ENCODE measurements around the gene SLC31A1. TPM values are rescaled to one million over a fixed set of nuclear protein-coding genes. Genes with fewer than 3 reads are reported as not detected.

The SLC31A1 gene
- total RNA-seq (1 to 10 TPM; 2.7 to 7.1 (median 4.2) TPM), total RNA-seq (2.0 to 44.7 (median 8.3) reads per million in 29 experiments)
- total RNA-seq (2013): 3.9 TPM

GRCh38 chr9:113221003-113221799 lies at the start of gene SLC31A1, which contains the start of gene FKBP15:
TSS of gene SLC31A1 (plus strand) at chr9:113221544. CDS start at chr9:113256149, 34,605 bp downstream.
TSS of gene FKBP15 (minus strand) at chr9:113221277. CDS start at chr9:113221243, 34 bp downstream.
- peak; percentile 98 to 100 (median 100) for ATAC-seq (replicated peaks in 1 of 4)
- 0% methylated on average over 65 of the region's 65 CpGs for WGBS (ENCODE audit: insufficient coverage)
- Histone ChIP-seq H3K4me3 (ENCODE audit: control insufficient read depth in 1 of 2, extremely low read depth in 1 of 2, low read length in 1 of 2) (peak within 1 kb of the TSS; percentile 95 to 99), H3K27me3 (replicated peaks in 1 of 2; ENCODE audit: control insufficient read depth in 2 of 2, extremely low read depth in 1 of 2, insufficient read depth in 2 of 2, low read length in 1 of 2) (no peaks in the 10 kb centered on the region), H3K9me3 (no peaks in the 10 kb centered on the region), H3K4me1 (ENCODE audit: control insufficient read depth in 1 of 2, extremely low read depth in 1 of 2, insufficient read depth in 2 of 2, low read length in 2 of 2) (peaks cover 21 to 23% of the 10 kb centered on the region in 2 experiments), H3K27ac (ENCODE audit: low read length) (peak within 1 kb of the TSS; percentile 82), H3K36me3 (ENCODE audit: control insufficient read depth in 2 of 2, extremely low read depth in 1 of 2, insufficient read depth in 1 of 2, low read length in 1 of 2) (peaks cover 0 to 3% of the 10 kb centered on the region in 2 donors)
- Mint-ChIP-seq H3K36me3 (peaks cover 6% of the 10 kb centered on the region), H3K9me3 (no peaks in the 10 kb centered on the region), H3K4me3 (peak within 1 kb of the TSS; percentile 88 to 98 (median 94)), H3K4me1 (peaks cover 50 to 51% (median 50%) of the 10 kb centered on the region in 3 donors), H3K27me3 (no peaks in the 10 kb centered on the region), H3K27ac (peak within 1 kb of the TSS; percentile 82 to 91)
- ChIA-PET POLR2A (interaction anchor here (0.5 to 1.3 kb wide), 10 partner anchors 9 to 1705 kb away, joined by 3 to 8 read pairs (median 4); partner anchors contain the start of genes C9orf43 (in 1 of the 2), CDC26 (in 1 of the 2), POLE3 (in 1 of the 2) and PRPF4 (in 1 of the 2)), CTCF (interaction anchor here (0.5 to 3.6 kb wide), 9 partner anchors 22 to 189 kb away, joined by 3 to 31 read pairs (median 3); partner anchors contain the start of genes ALAD (in 1 of the 2), C9orf43 (in 1 of the 2), CDC26 (in 1 of the 2) and POLE3 (in 1 of the 2))
- DNase-seq: peak; percentile 87 to 99 (median 94)

- H3K27me3 ChIP-seq (replicated peaks in 1 of 2; ENCODE audit: control insufficient read depth in 2 of 2, extremely low read depth in 1 of 2, insufficient read depth in 2 of 2, low read length in 1 of 2): no peaks in the 10 kb centered on the region
- no peaks in the 10 kb centered on the region for H3K4me1 ChIP-seq (ENCODE audit: control insufficient read depth in 1 of 2, extremely low read depth in 1 of 2, insufficient read depth in 2 of 2, low read length in 2 of 2)
- WGBS (ENCODE audit: insufficient coverage): 100% methylated on average over 2 of the region's 3 CpGs
- peaks cover 74% of the 10 kb centered on the region for H3K36me3 Mint-ChIP-seq
- no peak overlapping the region for H3K4me3 ChIP-seq (ENCODE audit: control insufficient read depth in 1 of 2, extremely low read depth in 1 of 2, low read length in 1 of 2)
- peaks cover 19 to 87% of the 10 kb centered on the region in 2 donors for H3K36me3 ChIP-seq (ENCODE audit: control insufficient read depth in 2 of 2, extremely low read depth in 1 of 2, insufficient read depth in 1 of 2, low read length in 1 of 2)
- H3K4me3 Mint-ChIP-seq: no peak overlapping the region
- H3K9me3 Mint-ChIP-seq: peaks cover 0 to 9% (median 7%) of the 10 kb centered on the region in 3 donors
- H3K9me3 ChIP-seq: no peaks in the 10 kb centered on the region
- no peak overlapping the region for H3K27ac Mint-ChIP-seq
- no peaks in the 10 kb centered on the region for H3K27me3 Mint-ChIP-seq
- no peak for DNase-seq
- H3K27ac ChIP-seq (ENCODE audit: low read length): no peak overlapping the region
- ChIA-PET POLR2A (no interaction called here), CTCF (interaction anchor here in 1 of 2 donors (0.5 to 1.5 kb wide), 2 partner anchors 11 to 1347 kb away, joined by 3 to 4 read pairs; no protein-coding TSS in a partner anchor)
- H3K4me1 Mint-ChIP-seq: no peaks in the 10 kb centered on the region
- no peak for ATAC-seq (replicated peaks in 1 of 4)
Measured at GRCh38 chr9:113173341-113173740, 48.0 kb upstream of the SLC31A1 start.

- Mint-ChIP-seq H3K4me1 (no peaks in the 10 kb centered on the region), H3K9me3 (peaks cover 0 to 9% (median 7%) of the 10 kb centered on the region in 3 donors), H3K36me3 (peaks cover 76% of the 10 kb centered on the region), H3K4me3 (no peak overlapping the region), H3K27ac (no peak overlapping the region), H3K27me3 (no peaks in the 10 kb centered on the region)
- Histone ChIP-seq H3K9me3 (no peaks in the 10 kb centered on the region), H3K27ac (ENCODE audit: low read length) (no peak overlapping the region), H3K27me3 (replicated peaks in 1 of 2; ENCODE audit: control insufficient read depth in 2 of 2, extremely low read depth in 1 of 2, insufficient read depth in 2 of 2, low read length in 1 of 2) (no peaks in the 10 kb centered on the region), H3K4me1 (ENCODE audit: control insufficient read depth in 1 of 2, extremely low read depth in 1 of 2, insufficient read depth in 2 of 2, low read length in 2 of 2) (no peaks in the 10 kb centered on the region), H3K36me3 (ENCODE audit: control insufficient read depth in 2 of 2, extremely low read depth in 1 of 2, insufficient read depth in 1 of 2, low read length in 1 of 2) (peaks cover 8 to 86% of the 10 kb centered on the region in 2 donors), H3K4me3 (ENCODE audit: control insufficient read depth in 1 of 2, extremely low read depth in 1 of 2, low read length in 1 of 2) (no peak overlapping the region)
- no peak for DNase-seq
- ChIA-PET CTCF (interaction anchor here in 1 of 2 donors (0.8 kb wide), 1 partner anchor 30 kb away, joined by 3 read pairs; no protein-coding TSS in a partner anchor), POLR2A (no interaction called here)
- 100% methylated on average over 6 of the region's 6 CpGs for WGBS (ENCODE audit: insufficient coverage)
- no peak for ATAC-seq (replicated peaks in 1 of 4)
Measured at GRCh38 chr9:113176803-113177202, 44.5 kb upstream of the SLC31A1 start.

DNA sequence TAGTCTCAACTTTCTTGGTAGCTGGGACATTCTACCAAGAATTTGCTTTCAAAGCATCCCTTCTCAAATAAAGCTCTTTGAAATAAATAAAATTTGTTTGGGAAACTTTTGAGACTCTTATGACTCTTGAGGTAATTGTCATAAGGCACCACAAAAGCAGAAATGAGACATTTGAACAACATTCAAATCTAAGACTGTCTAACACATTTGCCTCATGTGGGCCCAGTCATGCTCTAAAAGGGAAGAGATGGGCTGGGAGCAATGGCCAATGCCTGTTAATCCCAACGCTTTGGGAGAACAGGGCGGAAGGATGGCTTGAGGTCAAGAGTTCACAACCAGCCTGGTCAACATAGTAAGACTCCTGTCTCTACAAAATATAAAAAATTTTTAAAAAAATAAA lies 44.1 kb upstream of the SLC31A1 start:
- ChIA-PET POLR2A (no interaction called here), CTCF (no interaction called here)
- DNase-seq (no peak), ATAC-seq (replicated peaks in 1 of 4) (no peak)
- Histone ChIP-seq H3K36me3 (ENCODE audit: control insufficient read depth in 2 of 2, extremely low read depth in 1 of 2, insufficient read depth in 1 of 2, low read length in 1 of 2) (peaks cover 8 to 89% of the 10 kb centered on the region in 2 donors), H3K4me1 (ENCODE audit: control insufficient read depth in 1 of 2, extremely low read depth in 1 of 2, insufficient read depth in 2 of 2, low read length in 2 of 2) (no peaks in the 10 kb centered on the region), H3K4me3 (ENCODE audit: control insufficient read depth in 1 of 2, extremely low read depth in 1 of 2, low read length in 1 of 2) (no peak overlapping the region), H3K27me3 (replicated peaks in 1 of 2; ENCODE audit: control insufficient read depth in 2 of 2, extremely low read depth in 1 of 2, insufficient read depth in 2 of 2, low read length in 1 of 2) (no peaks in the 10 kb centered on the region), H3K27ac (ENCODE audit: low read length) (no peak overlapping the region), H3K9me3 (no peaks in the 10 kb centered on the region)
- no CpG with 5 or more reads among the region's 2 CpGs for WGBS (ENCODE audit: insufficient coverage)
- no peak overlapping the region for H3K4me3 Mint-ChIP-seq
- H3K4me1 Mint-ChIP-seq: no peaks in the 10 kb centered on the region
- H3K9me3 Mint-ChIP-seq: peaks cover 0 to 8% (median 7%) of the 10 kb centered on the region in 3 donors
- peaks cover 76% of the 10 kb centered on the region for H3K36me3 Mint-ChIP-seq
- no peak overlapping the region for H3K27ac Mint-ChIP-seq
- no peaks in the 10 kb centered on the region for H3K27me3 Mint-ChIP-seq

DNA sequence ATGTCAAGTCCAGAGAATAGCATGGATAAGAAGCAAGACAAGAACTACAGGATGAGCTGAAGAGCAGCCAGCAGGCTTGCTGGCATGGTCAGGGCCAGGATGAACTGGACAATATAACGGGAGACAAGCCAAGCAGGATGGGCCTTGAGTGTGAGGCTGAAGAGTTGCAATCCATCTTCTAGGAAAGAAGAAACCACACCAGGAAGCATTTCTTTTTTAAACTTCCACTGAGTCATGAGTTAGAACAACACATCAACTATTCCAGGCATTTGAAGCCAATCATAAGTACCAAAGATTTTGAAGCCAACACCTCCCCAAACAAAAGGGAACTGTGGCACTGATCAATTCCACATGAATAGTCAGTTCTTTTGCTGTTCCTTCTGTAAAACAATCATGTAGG lies 43.3 kb upstream of the SLC31A1 start:
- no peak for ATAC-seq (replicated peaks in 1 of 4)
- H3K4me1 Mint-ChIP-seq: no peaks in the 10 kb centered on the region
- H3K27me3 Mint-ChIP-seq: no peaks in the 10 kb centered on the region
- WGBS (ENCODE audit: insufficient coverage): 100% methylated on average over 1 of the region's 1 CpG
- Histone ChIP-seq H3K4me1 (ENCODE audit: control insufficient read depth in 1 of 2, extremely low read depth in 1 of 2, insufficient read depth in 2 of 2, low read length in 2 of 2) (no peaks in the 10 kb centered on the region), H3K27me3 (replicated peaks in 1 of 2; ENCODE audit: control insufficient read depth in 2 of 2, extremely low read depth in 1 of 2, insufficient read depth in 2 of 2, low read length in 1 of 2) (no peaks in the 10 kb centered on the region), H3K27ac (ENCODE audit: low read length) (no peak overlapping the region), H3K4me3 (ENCODE audit: control insufficient read depth in 1 of 2, extremely low read depth in 1 of 2, low read length in 1 of 2) (no peak overlapping the region), H3K9me3 (no peaks in the 10 kb centered on the region), H3K36me3 (ENCODE audit: control insufficient read depth in 2 of 2, extremely low read depth in 1 of 2, insufficient read depth in 1 of 2, low read length in 1 of 2) (peaks cover 3 to 89% of the 10 kb centered on the region in 2 donors)
- ChIA-PET CTCF (no interaction called here), POLR2A (no interaction called here)
- no peak overlapping the region for H3K4me3 Mint-ChIP-seq
- H3K9me3 Mint-ChIP-seq: no peaks in the 10 kb centered on the region
- peaks cover 76% of the 10 kb centered on the region for H3K36me3 Mint-ChIP-seq
- no peak overlapping the region for H3K27ac Mint-ChIP-seq
- no peak for DNase-seq

DNA sequence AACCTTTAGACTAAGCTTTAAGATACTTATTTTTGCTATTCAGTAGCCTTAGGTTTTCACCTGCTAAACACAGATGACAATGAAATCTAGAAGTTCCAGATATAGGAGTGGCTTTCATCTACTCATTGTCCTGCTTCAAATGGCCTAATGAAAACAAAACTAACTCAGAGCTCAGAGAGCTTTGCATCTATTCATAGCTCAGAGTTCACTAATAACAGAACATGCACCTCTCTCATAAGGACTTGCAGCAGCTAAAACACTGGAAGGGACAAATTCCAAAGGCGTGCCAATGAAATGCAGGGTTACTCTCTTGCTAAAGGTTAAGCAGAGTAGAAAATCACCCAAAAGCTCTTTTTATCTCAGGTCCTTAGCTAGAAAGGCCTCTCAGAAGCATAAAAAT lies 41.5 kb upstream of the SLC31A1 start:
- H3K27ac Mint-ChIP-seq: no peak overlapping the region
- Histone ChIP-seq H3K4me3 (ENCODE audit: control insufficient read depth in 1 of 2, extremely low read depth in 1 of 2, low read length in 1 of 2) (no peak overlapping the region), H3K27ac (ENCODE audit: low read length) (no peak overlapping the region), H3K9me3 (no peaks in the 10 kb centered on the region), H3K4me1 (ENCODE audit: control insufficient read depth in 1 of 2, extremely low read depth in 1 of 2, insufficient read depth in 2 of 2, low read length in 2 of 2) (no peaks in the 10 kb centered on the region), H3K27me3 (replicated peaks in 1 of 2; ENCODE audit: control insufficient read depth in 2 of 2, extremely low read depth in 1 of 2, insufficient read depth in 2 of 2, low read length in 1 of 2) (no peaks in the 10 kb centered on the region), H3K36me3 (ENCODE audit: control insufficient read depth in 2 of 2, extremely low read depth in 1 of 2, insufficient read depth in 1 of 2, low read length in 1 of 2) (peaks cover 8 to 90% of the 10 kb centered on the region in 2 donors)
- no CpG with 5 or more reads among the region's 1 CpG for WGBS (ENCODE audit: insufficient coverage)
- DNase-seq: no peak
- ATAC-seq (replicated peaks in 1 of 4): no peak
- H3K9me3 Mint-ChIP-seq: no peaks in the 10 kb centered on the region
- no peak overlapping the region for H3K4me3 Mint-ChIP-seq
- H3K4me1 Mint-ChIP-seq: no peaks in the 10 kb centered on the region
- H3K36me3 Mint-ChIP-seq: peaks cover 80% of the 10 kb centered on the region
- ChIA-PET CTCF (interaction anchor here in 1 of 2 donors (0.7 kb wide), 1 partner anchor 471 kb away, joined by 3 read pairs; no protein-coding TSS in a partner anchor), POLR2A (no interaction called here)
- no peaks in the 10 kb centered on the region for H3K27me3 Mint-ChIP-seq
